GM23338 (cell line): Measurements from ENCODE around the gene VGLL4. TPM values are rescaled to one million over a fixed set of nuclear protein-coding genes. Genes with fewer than 3 reads are reported as not detected.

Experiments
- ATAC-seq: fragments of 200-7000 bp; cut with Tn5 transposase; 3 replicates; pipeline ENCODE4 v1.9.1; 2020
- DNase-seq: peaks from one replicate; pipeline ENCODE4 v3.0.0-alpha.2; 2015; ENCODE audit warnings: low spot score
- H2AFZ ChIP-seq: fragments of 200-600 bp; sonication (generic); 2 replicates; pipeline ENCODE4 v1.8.0; 2016; ENCODE audit warnings: antibody characterized with exemption, mild to moderate bottlenecking, moderate library complexity
- H3F3A ChIP-seq: fragments of 200-600 bp; sonication (generic); replicated peaks from 2 replicates; pipeline ENCODE4 v1.8.0; 2017; ENCODE audit warnings: antibody characterized with exemption, mixed run types, low read depth
- H3K27ac ChIP-seq: fragments of 200-600 bp; sonication (generic); 2 replicates; pipeline ENCODE4 v1.6.1; 2016; ENCODE audit warnings: low read depth
- H3K27me3 ChIP-seq: fragments of 200-600 bp; sonication (generic); 2 replicates; pipeline ENCODE4 v1.8.0; 2016; ENCODE audit warnings: mild to moderate bottlenecking, mixed run types, moderate library complexity; ENCODE audit not compliant: insufficient read depth
- H3K36me3 ChIP-seq: fragments of 200-600 bp; sonication (generic); 2 replicates; pipeline ENCODE4 v1.8.0; 2016; ENCODE audit warnings: mild to moderate bottlenecking; ENCODE audit not compliant: insufficient read depth
- H3K4me1 ChIP-seq: fragments of 200-600 bp; sonication (generic); 2 replicates; pipeline ENCODE4 v1.8.0; 2016; ENCODE audit warnings: mild to moderate bottlenecking, moderate library complexity; ENCODE audit not compliant: insufficient read depth
- H3K4me2 ChIP-seq: fragments of 200-600 bp; sonication (generic); 2 replicates; pipeline ENCODE4 v1.7.1; 2017; ENCODE audit warnings: mixed run types
- H3K4me3 ChIP-seq: fragments of 200-600 bp; sonication (generic); 2 replicates; pipeline ENCODE4 v1.6.1; 2016; ENCODE audit warnings: mixed run types
- H3K79me2 ChIP-seq: fragments of 200-600 bp; sonication (generic); replicated peaks from 2 replicates; pipeline ENCODE4 v1.8.0; 2017; ENCODE audit warnings: mild to moderate bottlenecking; ENCODE audit not compliant: insufficient read depth
- H3K9me2 ChIP-seq: fragments of 200-600 bp; sonication (generic); 2 replicates; pipeline ENCODE4 v1.8.0; 2017; ENCODE audit not compliant: insufficient read depth
- H4K20me1 ChIP-seq: fragments of 200-600 bp; sonication (generic); replicated peaks from 2 replicates; pipeline ENCODE4 v1.8.0; 2017; ENCODE audit warnings: mild to moderate bottlenecking; ENCODE audit not compliant: insufficient read depth
- H3K27ac Mint-ChIP-seq: 2 replicates; pipeline ENCODE4 v1.8.0; 2020; ENCODE audit warnings: inconsistent platforms, mild to moderate bottlenecking, moderate library complexity, mixed read lengths
- H3K27me3 Mint-ChIP-seq: 3 replicates; pipeline ENCODE4 v1.8.0; 2022; ENCODE audit warnings: low read depth, mild to moderate bottlenecking, moderate library complexity, mixed read lengths, inconsistent platforms; ENCODE audit not compliant: insufficient read depth, poor library complexity
- H3K36me3 Mint-ChIP-seq: 3 replicates; pipeline ENCODE4 v1.8.0; 2021; ENCODE audit warnings: low read depth, mild to moderate bottlenecking, inconsistent platforms, moderate library complexity, mixed read lengths
- H3K4me1 Mint-ChIP-seq: 3 replicates; pipeline ENCODE4 v1.8.0; 2020; ENCODE audit warnings: mild to moderate bottlenecking, inconsistent platforms, mixed read lengths
- H3K4me3 Mint-ChIP-seq: 3 replicates; pipeline ENCODE4 v1.8.0; 2021; ENCODE audit warnings: moderate library complexity, mild to moderate bottlenecking, inconsistent platforms, mixed read lengths
- H3K9me3 Mint-ChIP-seq: 3 replicates; pipeline ENCODE4 v1.8.0; 2020; ENCODE audit warnings: moderate library complexity, mild to moderate bottlenecking, inconsistent platforms, mixed read lengths
- CREB1 ChIP-seq: fragments of 250-450 bp; sonication (Bioruptor Pico); IDR thresholded peaks from 2 replicates; pipeline ENCODE4 v1.5.0; 2020; ENCODE audit warnings: low read depth, mild to moderate bottlenecking, moderate library complexity
- CTCF ChIP-seq, 2 experiments: fragments of 200-600 bp in 1 of 2; sonication (generic) in 1 of 2; conservative IDR thresholded peaks; 2 replicates each; pipeline versions ENCODE4 v1.5.1 to v1.6.1; 2016 to 2017; ENCODE audit warnings: antibody characterized with exemption in 2 of 2, low read depth in 2 of 2, mild to moderate bottlenecking in 2 of 2, moderate library complexity in 1 of 2
- JUNB ChIP-seq: IDR thresholded peaks from one replicate; pipeline ENCODE4 v1.6.1; 2016; ENCODE audit warnings: antibody characterized with exemption; ENCODE audit not compliant: unreplicated experiment
- ZNF114 ChIP-seq: fragments of 250-450 bp; sonication (Bioruptor Pico); IDR thresholded peaks from 2 replicates; pipeline ENCODE4 v1.5.0; 2020; ENCODE audit warnings: mild to moderate bottlenecking, moderate library complexity
- polyA plus RNA-seq: library from polyadenylated mRNA; unstranded; fragments of >200 nt; fragmentation: Nextera tagmentation; extraction: Ambion mirVana; gene quantifications from 2 replicates; pipeline ENCODE4 v1.2.1, GENCODE V29; 2016
- total RNA-seq: library from RNA; depleted of rRNA; stranded (reverse); fragments of >200 nt; shearing (Covaris generic); gene quantifications from 2 replicates; pipeline ENCODE4 v1.2.3, GENCODE V29; 2014
- TF ChIP-seq, protein P1 (sequence below): fragments of 250-450 bp; sonication (Bioruptor Pico); IDR thresholded peaks from 2 replicates; pipeline ENCODE4 v1.5.0; 2020; ENCODE audit warnings: mild to moderate bottlenecking, moderate library complexity

Gene VGLL4
- total and polyA plus RNA-seq, 2 experiments from 2014 or later: 20.8 to 45.9 TPM

- TF ChIP-seq, protein P1, sequence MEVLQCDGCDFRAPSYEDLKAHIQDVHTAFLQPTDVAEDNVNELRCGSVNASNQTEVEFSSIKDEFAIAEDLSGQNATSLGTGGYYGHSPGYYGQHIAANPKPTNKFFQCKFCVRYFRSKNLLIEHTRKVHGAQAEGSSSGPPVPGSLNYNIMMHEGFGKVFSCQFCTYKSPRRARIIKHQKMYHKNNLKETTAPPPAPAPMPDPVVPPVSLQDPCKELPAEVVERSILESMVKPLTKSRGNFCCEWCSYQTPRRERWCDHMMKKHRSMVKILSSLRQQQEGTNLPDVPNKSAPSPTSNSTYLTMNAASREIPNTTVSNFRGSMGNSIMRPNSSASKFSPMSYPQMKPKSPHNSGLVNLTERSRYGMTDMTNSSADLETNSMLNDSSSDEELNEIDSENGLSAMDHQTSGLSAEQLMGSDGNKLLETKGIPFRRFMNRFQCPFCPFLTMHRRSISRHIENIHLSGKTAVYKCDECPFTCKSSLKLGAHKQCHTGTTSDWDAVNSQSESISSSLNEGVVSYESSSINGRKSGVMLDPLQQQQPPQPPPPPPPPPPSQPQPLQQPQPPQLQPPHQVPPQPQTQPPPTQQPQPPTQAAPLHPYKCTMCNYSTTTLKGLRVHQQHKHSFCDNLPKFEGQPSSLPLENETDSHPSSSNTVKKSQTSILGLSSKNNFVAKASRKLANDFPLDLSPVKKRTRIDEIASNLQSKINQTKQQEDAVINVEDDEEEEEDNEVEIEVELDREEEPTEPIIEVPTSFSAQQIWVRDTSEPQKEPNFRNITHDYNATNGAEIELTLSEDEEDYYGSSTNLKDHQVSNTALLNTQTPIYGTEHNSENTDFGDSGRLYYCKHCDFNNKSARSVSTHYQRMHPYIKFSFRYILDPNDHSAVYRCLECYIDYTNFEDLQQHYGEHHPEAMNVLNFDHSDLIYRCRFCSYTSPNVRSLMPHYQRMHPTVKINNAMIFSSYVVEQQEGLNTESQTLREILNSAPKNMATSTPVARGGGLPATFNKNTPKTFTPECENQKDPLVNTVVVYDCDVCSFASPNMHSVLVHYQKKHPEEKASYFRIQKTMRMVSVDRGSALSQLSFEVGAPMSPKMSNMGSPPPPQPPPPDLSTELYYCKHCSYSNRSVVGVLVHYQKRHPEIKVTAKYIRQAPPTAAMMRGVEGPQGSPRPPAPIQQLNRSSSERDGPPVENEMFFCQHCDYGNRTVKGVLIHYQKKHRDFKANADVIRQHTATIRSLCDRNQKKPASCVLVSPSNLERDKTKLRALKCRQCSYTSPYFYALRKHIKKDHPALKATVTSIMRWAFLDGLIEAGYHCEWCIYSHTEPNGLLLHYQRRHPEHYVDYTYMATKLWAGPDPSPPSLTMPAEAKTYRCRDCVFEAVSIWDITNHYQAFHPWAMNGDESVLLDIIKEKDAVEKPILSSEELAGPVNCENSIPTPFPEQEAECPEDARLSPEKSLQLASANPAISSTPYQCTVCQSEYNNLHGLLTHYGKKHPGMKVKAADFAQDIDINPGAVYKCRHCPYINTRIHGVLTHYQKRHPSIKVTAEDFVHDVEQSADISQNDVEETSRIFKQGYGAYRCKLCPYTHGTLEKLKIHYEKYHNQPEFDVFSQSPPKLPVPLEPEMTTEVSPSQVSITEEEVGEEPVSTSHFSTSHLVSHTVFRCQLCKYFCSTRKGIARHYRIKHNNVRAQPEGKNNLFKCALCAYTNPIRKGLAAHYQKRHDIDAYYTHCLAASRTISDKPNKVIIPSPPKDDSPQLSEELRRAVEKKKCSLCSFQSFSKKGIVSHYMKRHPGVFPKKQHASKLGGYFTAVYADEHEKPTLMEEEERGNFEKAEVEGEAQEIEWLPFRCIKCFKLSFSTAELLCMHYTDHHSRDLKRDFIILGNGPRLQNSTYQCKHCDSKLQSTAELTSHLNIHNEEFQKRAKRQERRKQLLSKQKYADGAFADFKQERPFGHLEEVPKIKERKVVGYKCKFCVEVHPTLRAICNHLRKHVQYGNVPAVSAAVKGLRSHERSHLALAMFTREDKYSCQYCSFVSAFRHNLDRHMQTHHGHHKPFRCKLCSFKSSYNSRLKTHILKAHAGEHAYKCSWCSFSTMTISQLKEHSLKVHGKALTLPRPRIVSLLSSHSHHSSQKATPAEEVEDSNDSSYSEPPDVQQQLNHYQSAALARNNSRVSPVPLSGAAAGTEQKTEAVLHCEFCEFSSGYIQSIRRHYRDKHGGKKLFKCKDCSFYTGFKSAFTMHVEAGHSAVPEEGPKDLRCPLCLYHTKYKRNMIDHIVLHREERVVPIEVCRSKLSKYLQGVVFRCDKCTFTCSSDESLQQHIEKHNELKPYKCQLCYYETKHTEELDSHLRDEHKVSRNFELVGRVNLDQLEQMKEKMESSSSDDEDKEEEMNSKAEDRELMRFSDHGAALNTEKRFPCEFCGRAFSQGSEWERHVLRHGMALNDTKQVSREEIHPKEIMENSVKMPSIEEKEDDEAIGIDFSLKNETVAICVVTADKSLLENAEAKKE (CRISPR knock-in tag): no peak
Observed at GRCh38 chr3:11536936-11537612, 106.6 kb downstream of the VGLL4 start (continued).

DNA sequence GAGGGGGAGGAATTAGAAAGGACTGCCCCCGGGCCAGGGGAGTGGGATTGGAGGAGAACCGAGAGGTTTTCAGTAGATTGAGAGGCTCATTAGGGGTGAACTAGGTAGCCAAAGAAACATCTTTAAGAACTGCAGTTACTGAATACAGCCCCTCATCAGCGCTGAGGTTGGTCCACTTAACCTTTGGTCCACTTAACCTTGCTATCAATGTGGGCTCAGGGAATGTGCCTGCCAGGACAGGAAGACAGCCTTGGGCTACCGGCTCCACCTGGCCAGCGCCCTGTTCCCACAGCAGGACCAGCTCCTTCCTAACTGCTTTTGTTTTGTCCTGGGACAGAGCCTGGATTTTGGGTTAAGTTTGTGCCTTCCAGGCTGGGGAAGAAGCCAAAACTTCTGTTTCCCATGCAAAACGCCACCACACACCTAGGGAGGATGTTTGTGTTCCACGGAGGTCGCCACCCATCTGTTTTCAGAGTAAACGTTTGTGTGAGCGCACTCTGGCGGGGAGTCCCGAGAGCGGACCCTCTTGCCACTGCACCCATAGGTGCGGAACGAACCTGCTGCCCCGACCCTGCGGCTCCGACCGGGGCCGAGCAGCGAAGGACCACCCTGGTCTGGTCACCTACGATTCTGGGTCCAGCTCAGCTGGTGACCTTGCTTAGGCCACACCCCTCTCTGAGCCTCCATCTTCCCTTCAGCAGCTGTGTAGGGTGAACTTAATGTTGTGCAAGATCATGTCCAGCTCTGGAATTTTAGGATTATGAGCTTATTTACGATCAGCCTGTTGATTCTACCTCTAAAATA lies 107.4 kb downstream of the VGLL4 start:
- H3K9me3 Mint-ChIP-seq: no peaks in the 10 kb centered on the region

More for the DNA sequence above, 107.4 kb downstream of the VGLL4 start:
- no peaks in the 10 kb centered on the region for H3K36me3 ChIP-seq
- no peak overlapping the region for H3K4me2 ChIP-seq
- no peaks in the 10 kb centered on the region for H3K27me3 ChIP-seq
- no peaks in the 10 kb centered on the region for H3K4me1 ChIP-seq
- Mint-ChIP-seq H3K4me3 (no peak overlapping the region), H3K4me1 (no peaks in the 10 kb centered on the region; the same call in 2 of the 3 replicates), H3K36me3 (no peaks in the 10 kb centered on the region), H3K27ac (no peak overlapping the region), H3K27me3 (peaks cover 12% of the 10 kb centered on the region)
- TF ChIP-seq CREB1: no peak
- peak in 1 of 2 experiments; percentile 45; a peak in 2 of 4 replicates for TF ChIP-seq CTCF (conservative IDR thresholded peaks at IDR 0.05; ENCODE audit: low read depth in 2 of 2)
- TF ChIP-seq ZNF114: no peak
- TF ChIP-seq JUNB: no peak
- H3K27ac ChIP-seq: no peak overlapping the region
- H2AFZ ChIP-seq: no peak overlapping the region
- DNase-seq: no peak
- no peak for ATAC-seq
- H3K4me3 ChIP-seq: no peak overlapping the region
- no peaks in the 10 kb centered on the region for H4K20me1 ChIP-seq
- H3K9me2 ChIP-seq: no peaks in the 10 kb centered on the region
- no peaks in the 10 kb centered on the region for H3F3A ChIP-seq
- no peaks in the 10 kb centered on the region for H3K79me2 ChIP-seq
